Measurements from ENCODE around the gene NAB2.

DNA sequence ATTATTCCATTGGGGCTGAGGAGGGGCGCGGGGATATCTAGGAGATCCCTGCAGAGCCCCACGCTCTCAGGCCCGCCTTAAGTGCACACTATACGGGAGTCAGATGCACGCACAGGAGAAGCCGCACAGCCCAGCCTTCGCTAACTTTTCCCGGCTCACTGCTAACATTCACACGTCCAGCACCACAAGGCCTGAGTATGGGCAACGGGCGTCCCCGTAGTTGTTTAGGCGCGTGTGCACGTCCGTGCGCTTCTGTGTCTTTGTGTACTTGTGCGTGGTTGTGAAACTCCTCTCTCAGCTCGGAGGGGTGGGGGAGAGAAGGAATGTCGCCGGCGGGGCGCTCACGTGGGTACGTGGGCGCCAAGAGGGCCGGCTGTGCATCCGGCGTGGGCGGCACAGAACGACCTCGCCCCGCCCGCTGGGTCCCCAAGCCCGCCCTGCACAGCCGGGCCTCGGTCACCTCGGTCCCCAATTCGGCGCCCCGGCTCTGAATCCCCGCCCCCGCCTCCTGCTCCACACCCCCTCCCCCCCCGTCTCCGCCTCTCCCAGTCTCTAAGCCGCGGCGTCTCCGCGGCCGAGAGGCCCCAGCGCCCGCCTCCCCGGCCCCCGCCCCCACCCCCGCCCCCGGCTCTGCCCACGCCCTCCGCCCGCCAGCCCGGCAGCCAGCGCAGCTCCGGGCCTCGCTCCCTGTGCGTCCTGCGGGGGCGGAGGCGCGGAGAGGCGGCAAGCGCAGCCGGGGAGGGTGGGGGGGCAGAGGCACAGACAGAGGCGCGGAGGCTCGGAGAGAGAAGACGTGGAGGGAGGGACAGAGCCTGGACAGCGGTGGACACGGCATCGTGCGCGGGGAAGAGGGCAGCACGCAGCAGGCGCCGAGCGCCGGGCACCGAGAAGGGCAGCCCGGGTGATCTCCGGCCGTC is at the start of gene NAB2:
- TF ChIP-seq, protein P1, sequence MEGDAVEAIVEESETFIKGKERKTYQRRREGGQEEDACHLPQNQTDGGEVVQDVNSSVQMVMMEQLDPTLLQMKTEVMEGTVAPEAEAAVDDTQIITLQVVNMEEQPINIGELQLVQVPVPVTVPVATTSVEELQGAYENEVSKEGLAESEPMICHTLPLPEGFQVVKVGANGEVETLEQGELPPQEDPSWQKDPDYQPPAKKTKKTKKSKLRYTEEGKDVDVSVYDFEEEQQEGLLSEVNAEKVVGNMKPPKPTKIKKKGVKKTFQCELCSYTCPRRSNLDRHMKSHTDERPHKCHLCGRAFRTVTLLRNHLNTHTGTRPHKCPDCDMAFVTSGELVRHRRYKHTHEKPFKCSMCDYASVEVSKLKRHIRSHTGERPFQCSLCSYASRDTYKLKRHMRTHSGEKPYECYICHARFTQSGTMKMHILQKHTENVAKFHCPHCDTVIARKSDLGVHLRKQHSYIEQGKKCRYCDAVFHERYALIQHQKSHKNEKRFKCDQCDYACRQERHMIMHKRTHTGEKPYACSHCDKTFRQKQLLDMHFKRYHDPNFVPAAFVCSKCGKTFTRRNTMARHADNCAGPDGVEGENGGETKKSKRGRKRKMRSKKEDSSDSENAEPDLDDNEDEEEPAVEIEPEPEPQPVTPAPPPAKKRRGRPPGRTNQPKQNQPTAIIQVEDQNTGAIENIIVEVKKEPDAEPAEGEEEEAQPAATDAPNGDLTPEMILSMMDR (IDR thresholded peaks at IDR 0.05), result no peak
- peak; percentile 69 for TF ChIP-seq POLR2A (IDR thresholded peaks at IDR 0.05; ENCODE audit: low read depth)
- no peak for TF ChIP-seq EP300 (IDR thresholded peaks at IDR 0.05)
- TF ChIP-seq POLR2AphosphoS5 (IDR thresholded peaks at IDR 0.05), result peak; percentile 92 to 97
